GM12878 (cell line): ENCODE measurements around the gene MXRA8. TPM values are rescaled to one million over a fixed set of nuclear protein-coding genes. Genes with fewer than 3 reads are reported as not detected.

Experiments used
- ATAC-seq: fragments of 200-7000 bp; cut with Tn5 transposase; 3 replicates; pipeline ENCODE4 v1.9.1; 2020; ENCODE audit warnings: mild to moderate bottlenecking, moderate library complexity
- BruUV-seq: library from RNA; stranded (reverse); fragments of 400-500 nt; replicated peaks from 2 replicates; lab custom pipeline; 2021; lab: Mats Ljungman, UMichigan
- CTCF ChIA-PET: fragments of 300-600 bp; sonication (Branson Sonifier 250); formaldehyde crosslinking; extraction: SDS; loops from one replicate; lab custom pipeline; 2021; ENCODE audit warnings: inconsistent platforms; lab: Yijun Ruan, JAX
- POLR2A ChIA-PET: fragments of 350-600 bp; formaldehyde crosslinking; extraction: SDS; loops from one replicate; lab custom pipeline; 2021; ENCODE audit warnings: inconsistent platforms; lab: Charles Lee
- RAD21 ChIA-PET: fragments of 300-600 bp; sonication (Branson Sonifier 250); formaldehyde crosslinking; loops from one replicate; lab custom pipeline; 2023; ENCODE audit warnings: antibody characterized with exemption; ENCODE audit not compliant: unreplicated experiment; lab: Charles Lee
- SMC1A ChIA-PET: fragments of 300-600 bp; sonication (Branson Sonifier 250); formaldehyde crosslinking; loops from one replicate; lab custom pipeline; 2023; ENCODE audit not compliant: unreplicated experiment, uncharacterized antibody; lab: Charles Lee
- DNase-seq: peaks from one replicate; pipeline ENCODE4 v3.0.0-alpha.2; 2011; ENCODE audit warnings: low read depth, low spot score
- FAIRE-seq: peaks from 3 replicates; lab custom pipeline; 2011; peaks lifted over from hg19 to GRCh38; lab: Jason Lieb, UNC
- H2AFZ ChIP-seq: 2 replicates; pipeline ENCODE4 v1.6.0; 2011; ENCODE audit warnings: low read depth, low read length, control low read depth; ENCODE audit not compliant: control insufficient read depth
- H3K27ac ChIP-seq: 2 replicates; pipeline ENCODE4 v1.5.1; 2011; ENCODE audit warnings: control low read depth; ENCODE audit not compliant: control insufficient read depth, insufficient read depth
- H3K27me3 ChIP-seq, 2 experiments: replicated peaks in 1 of 2; 2 replicates each; pipeline versions ENCODE4 v1.6.0 to v1.6.1; 2011; ENCODE audit warnings: low read length in 1 of 2; ENCODE audit not compliant: control insufficient read depth in 2 of 2, insufficient read depth in 2 of 2
- H3K36me3 ChIP-seq, 2 experiments: 2 replicates each; pipeline ENCODE4 v1.5.1; 2011; ENCODE audit warnings: low read length in 1 of 2; ENCODE audit not compliant: control insufficient read depth in 2 of 2, insufficient read depth in 2 of 2
- H3K4me1 ChIP-seq: 2 replicates; pipeline ENCODE4 v1.6.1; 2011; ENCODE audit warnings: mild to moderate bottlenecking, low read length, moderate library complexity, mixed read lengths; ENCODE audit not compliant: control insufficient read depth, insufficient read depth
- H3K4me2 ChIP-seq: 2 replicates; pipeline ENCODE4 v1.6.0; 2011; ENCODE audit warnings: control low read depth; ENCODE audit not compliant: control insufficient read depth, insufficient read depth
- H3K4me3 ChIP-seq: fragments of 200-600 bp; sonication (generic); 2 replicates; pipeline ENCODE4 v1.5.1; 2016
- H3K79me2 ChIP-seq: 2 replicates; pipeline ENCODE4 v1.6.0; 2011; ENCODE audit warnings: low read length; ENCODE audit not compliant: control insufficient read depth, insufficient read depth
- H3K9ac ChIP-seq: 2 replicates; pipeline ENCODE4 v1.8.0; 2011; ENCODE audit warnings: low read length, control low read depth, mixed read lengths; ENCODE audit not compliant: control insufficient read depth, insufficient read depth
- H3K9me3 ChIP-seq: replicated peaks from 3 replicates; pipeline ENCODE4 v1.5.1; 2011; ENCODE audit warnings: mild to moderate bottlenecking, low read length; ENCODE audit not compliant: control insufficient read depth, insufficient read depth
- H4K20me1 ChIP-seq: 2 replicates; pipeline ENCODE4 v1.6.0; 2011; ENCODE audit not compliant: control insufficient read depth, insufficient read depth
- ETV6 ChIP-seq, 2 experiments: fragments of 450-650 bp in 1 of 2; IDR thresholded peaks in 1 of 2; conservative IDR thresholded peaks in 1 of 2; 2 replicates each; pipeline ENCODE4 v1.6.1; 2014; ENCODE audit warnings: antibody characterized with exemption in 1 of 2, borderline replicate concordance in 1 of 2, low read depth in 1 of 2, mild to moderate bottlenecking in 1 of 2, moderate library complexity in 1 of 2
- KLF5 ChIP-seq: fragments of 450-650 bp; IDR thresholded peaks from 2 replicates; pipeline ENCODE4 v1.6.1; 2014; ENCODE audit warnings: mild to moderate bottlenecking; ENCODE audit not compliant: partially characterized antibody
- SMARCA5 ChIP-seq: fragments of 450-650 bp; IDR thresholded peaks from 2 replicates; pipeline ENCODE4 v1.6.1; 2017; ENCODE audit warnings: mild to moderate bottlenecking
- SMC3 ChIP-seq: IDR thresholded peaks from 2 replicates; pipeline ENCODE4 v1.6.1; 2011; ENCODE audit warnings: low read length, improper control_type of control experiment, borderline replicate concordance
- SP1 ChIP-seq: IDR thresholded peaks from one replicate; pipeline ENCODE4 v1.6.1; 2011; ENCODE audit warnings: low read depth, low read length
- SPI1 ChIP-seq: IDR thresholded peaks from 2 replicates; pipeline ENCODE4 v1.6.1; 2011; ENCODE audit warnings: low read depth, mild to moderate bottlenecking, low read length, moderate library complexity, borderline replicate concordance; ENCODE audit not compliant: insufficient read depth
- WGBS: methylation state at CpG from one replicate; pipeline ENCODE4 v1.1.6; 2016; ENCODE audit warnings: low lambda C conversion rate; ENCODE audit not compliant: insufficient replicate concordance, insufficient coverage; ENCODE audit errors: missing lambda C conversion rate; 5-methylcytosine and 5-hydroxymethylcytosine counted together
- in situ Hi-C: fragments of 300-500 bp; cut with MboI; formaldehyde crosslinking; loops from 9 replicates; pipeline ENCODE4 v1.14.3; 2018; ENCODE audit warnings: mixed read lengths
- intact Hi-C: fragments of 100-400 bp; cut with micrococcal nuclease; formaldehyde crosslinking; loops from one replicate; pipeline ENCODE4 v1.14.2; 2022; ENCODE audit not compliant: unreplicated experiment
- polyA plus RNA-seq, 11 experiments: library from polyadenylated mRNA; depleted of rRNA in 4 of 11; unstranded in 6 of 11; stranded (reverse) in 5 of 11; fragments of >200 nt; fragmentation: Nextera tagmentation in 4 of 11; fragmentation: Illumina TruSeq in 1 of 11; extraction: Ambion mirVana in 4 of 11; extraction: Trizol in 1 of 11; gene quantifications; 1 replicate in 1 of 11; 2 replicates in 10 of 11; pipeline versions ENCODE4 v1.2.1 to v1.2.3, GENCODE V29; 2011 to 2016; ENCODE audit warnings: inconsistent platforms in 2 of 11, missing spikeins in 2 of 11, low read depth in 1 of 11
- total RNA-seq, 4 experiments: library from RNA; depleted of rRNA in 3 of 4; stranded (reverse); fragments of >200 nt in 3 of 4; fragmentation: Illumina TruSeq in 1 of 4; extraction: Trizol in 1 of 4; gene quantifications; 2 replicates each; pipeline versions ENCODE4 v1.2.1 to v1.2.3, GENCODE V29; 2013 to 2021
- TF ChIP-seq, protein P1 (sequence below): IDR thresholded peaks from 2 replicates; pipeline ENCODE4 v1.6.1; 2012; ENCODE audit warnings: low read depth, low read length, improper control_type of control experiment
- TF ChIP-seq, protein P2 (sequence below), 3 experiments: IDR thresholded peaks in 2 of 3; conservative IDR thresholded peaks in 1 of 3; 2 replicates each; pipeline ENCODE4 v1.5.1; 2011; ENCODE audit warnings: low read depth in 3 of 3, low read length in 3 of 3, mild to moderate bottlenecking in 3 of 3, control low read depth in 2 of 3, moderate library complexity in 2 of 3, inconsistent platforms in 1 of 3, mixed read lengths in 1 of 3; ENCODE audit not compliant: control insufficient read depth in 2 of 3, insufficient read depth in 1 of 3; ENCODE audit errors: extremely low read depth in 1 of 3
- TF ChIP-seq, protein P3 (sequence below): IDR thresholded peaks from 2 replicates; pipeline ENCODE4 v1.6.1; 2011; ENCODE audit warnings: borderline replicate concordance, low read depth, mild to moderate bottlenecking, moderate library complexity, low read length; ENCODE audit not compliant: insufficient read depth, poor library complexity, severe bottlenecking

MXRA8 gene
- total and polyA plus RNA-seq, 10 of the 15 experiments (the other 5 are each of a cell fraction or from before 2014, with no cell fraction given) = 0.11 to 0.54 (median 0.21) TPM; not detected in 6

DNA sequence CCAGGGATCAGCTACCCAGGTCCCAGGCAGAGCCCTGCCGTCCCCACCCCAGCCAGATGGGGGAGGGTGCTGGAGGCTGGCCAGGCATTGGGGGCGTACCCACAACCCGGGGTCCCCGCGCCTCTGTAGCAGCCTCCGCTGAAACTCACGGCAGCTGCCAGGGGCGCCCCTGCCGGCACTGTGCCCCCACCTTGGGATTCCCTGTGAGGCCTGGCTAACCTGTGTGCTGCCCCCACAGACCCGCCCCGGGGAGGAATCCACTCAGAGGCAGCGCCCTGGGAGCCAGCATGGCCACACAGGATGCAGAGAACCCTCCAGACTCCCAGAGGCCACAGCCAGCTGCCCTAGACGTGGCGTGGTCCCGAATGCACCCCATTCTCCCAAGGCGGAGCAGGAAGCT is 13.0 kb downstream of the MXRA8 start (continued):
- no peak for TF ChIP-seq ETV6 (conservative IDR thresholded peaks at IDR 0.05 in 1 of 2, IDR thresholded peaks at IDR 0.05 in 1 of 2; ENCODE audit: borderline replicate concordance in 1 of 2, low read depth in 1 of 2)
- TF ChIP-seq, protein P1, sequence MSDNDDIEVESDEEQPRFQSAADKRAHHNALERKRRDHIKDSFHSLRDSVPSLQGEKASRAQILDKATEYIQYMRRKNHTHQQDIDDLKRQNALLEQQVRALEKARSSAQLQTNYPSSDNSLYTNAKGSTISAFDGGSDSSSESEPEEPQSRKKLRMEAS = no peak
- TF ChIP-seq, protein P2, sequence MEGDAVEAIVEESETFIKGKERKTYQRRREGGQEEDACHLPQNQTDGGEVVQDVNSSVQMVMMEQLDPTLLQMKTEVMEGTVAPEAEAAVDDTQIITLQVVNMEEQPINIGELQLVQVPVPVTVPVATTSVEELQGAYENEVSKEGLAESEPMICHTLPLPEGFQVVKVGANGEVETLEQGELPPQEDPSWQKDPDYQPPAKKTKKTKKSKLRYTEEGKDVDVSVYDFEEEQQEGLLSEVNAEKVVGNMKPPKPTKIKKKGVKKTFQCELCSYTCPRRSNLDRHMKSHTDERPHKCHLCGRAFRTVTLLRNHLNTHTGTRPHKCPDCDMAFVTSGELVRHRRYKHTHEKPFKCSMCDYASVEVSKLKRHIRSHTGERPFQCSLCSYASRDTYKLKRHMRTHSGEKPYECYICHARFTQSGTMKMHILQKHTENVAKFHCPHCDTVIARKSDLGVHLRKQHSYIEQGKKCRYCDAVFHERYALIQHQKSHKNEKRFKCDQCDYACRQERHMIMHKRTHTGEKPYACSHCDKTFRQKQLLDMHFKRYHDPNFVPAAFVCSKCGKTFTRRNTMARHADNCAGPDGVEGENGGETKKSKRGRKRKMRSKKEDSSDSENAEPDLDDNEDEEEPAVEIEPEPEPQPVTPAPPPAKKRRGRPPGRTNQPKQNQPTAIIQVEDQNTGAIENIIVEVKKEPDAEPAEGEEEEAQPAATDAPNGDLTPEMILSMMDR (IDR thresholded peaks at IDR 0.05 in 2 of 3, conservative IDR thresholded peaks at IDR 0.05 in 1 of 3; ENCODE audit: control insufficient read depth in 2 of 3, extremely low read depth in 1 of 3, insufficient read depth in 1 of 3, low read depth in 3 of 3, low read length in 3 of 3) = no peak
- no peak for TF ChIP-seq SP1
- TF ChIP-seq, all 136 proteins: peak for 0

DNA sequence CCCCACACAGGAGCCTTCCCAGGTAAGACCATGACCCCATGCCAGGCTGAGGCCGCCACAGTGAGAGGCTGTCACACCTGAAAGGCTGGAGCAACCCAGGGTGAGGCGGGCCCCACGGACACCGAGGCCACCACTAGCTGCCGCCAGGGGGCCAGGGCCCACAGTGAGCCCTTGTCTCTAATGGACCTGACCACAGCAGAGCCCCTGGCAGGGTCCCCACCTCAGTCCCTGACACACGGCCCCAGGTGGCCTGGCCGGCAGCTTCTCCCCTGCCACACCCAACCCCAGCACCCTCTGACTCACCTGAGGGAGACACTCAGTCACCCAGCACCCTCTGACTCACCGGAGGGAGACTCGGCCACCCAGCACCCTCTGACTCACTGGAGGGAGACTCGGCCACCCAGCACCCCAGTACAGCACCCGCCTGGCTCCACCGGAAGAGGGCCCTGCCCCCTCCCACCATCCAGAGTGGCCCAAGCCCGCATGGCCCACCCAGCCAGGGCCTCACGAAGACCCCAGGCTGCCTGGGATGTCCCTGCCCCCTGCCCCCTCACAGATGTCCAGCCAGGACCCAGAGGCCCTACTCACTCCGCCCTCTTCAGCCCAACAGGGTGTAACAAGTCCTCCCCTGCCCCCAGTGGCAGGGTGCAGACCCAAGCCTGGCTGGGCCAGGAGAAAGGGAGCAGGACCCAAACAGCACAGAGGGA is 13.5 kb downstream of the MXRA8 start:
- ChIA-PET RAD21 (no interaction called here), CTCF (interaction anchor here (1.4 kb wide), 1 partner anchor 96 kb away, joined by 3 read pairs; no protein-coding TSS in a partner anchor)
- FAIRE-seq = no peak
- TF ChIP-seq SMARCA5 = peak; percentile 52; the same call in 1 of the 2 replicates
- TF ChIP-seq SPI1 = no peak
- TF ChIP-seq KLF5 = peak; percentile 80
- TF ChIP-seq, protein P3, sequence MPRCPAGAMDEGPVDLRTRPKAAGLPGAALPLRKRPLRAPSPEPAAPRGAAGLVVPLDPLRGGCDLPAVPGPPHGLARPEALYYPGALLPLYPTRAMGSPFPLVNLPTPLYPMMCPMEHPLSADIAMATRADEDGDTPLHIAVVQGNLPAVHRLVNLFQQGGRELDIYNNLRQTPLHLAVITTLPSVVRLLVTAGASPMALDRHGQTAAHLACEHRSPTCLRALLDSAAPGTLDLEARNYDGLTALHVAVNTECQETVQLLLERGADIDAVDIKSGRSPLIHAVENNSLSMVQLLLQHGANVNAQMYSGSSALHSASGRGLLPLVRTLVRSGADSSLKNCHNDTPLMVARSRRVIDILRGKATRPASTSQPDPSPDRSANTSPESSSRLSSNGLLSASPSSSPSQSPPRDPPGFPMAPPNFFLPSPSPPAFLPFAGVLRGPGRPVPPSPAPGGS = peak; percentile 38
- TF ChIP-seq, protein P2 (IDR thresholded peaks at IDR 0.05 in 2 of 3, conservative IDR thresholded peaks at IDR 0.05 in 1 of 3; ENCODE audit: control insufficient read depth in 2 of 3, extremely low read depth in 1 of 3, insufficient read depth in 1 of 3, low read depth in 3 of 3, low read length in 3 of 3) = peak; percentile 35 to 59 (median 41); a peak in 4 of 6 replicates
- peak; percentile 11; the same call in 1 of the 2 replicates for TF ChIP-seq SMC3

More for the DNA sequence above, 13.5 kb downstream of the MXRA8 start:
- Histone ChIP-seq H3K27me3 (no peaks in the 10 kb centered on the region), H4K20me1 (no peaks in the 10 kb centered on the region), H3K9me3 (no peaks in the 10 kb centered on the region), H3K9ac (no peak overlapping the region), H2AFZ (no peak overlapping the region), H3K79me2 (peaks cover 2% of the 10 kb centered on the region), H3K4me3 (no peak overlapping the region), H3K27ac (no peak overlapping the region), H3K4me1 (peaks cover 6% of the 10 kb centered on the region; the same call in 1 of the 2 replicates), H3K36me3 (peaks cover 0 to 3% of the 10 kb centered on the region in 2 experiments), H3K4me2 (0 out of 2 replicates have a peak overlapping the region, but pooled peaks have one; percentile 7)
- ChIA-PET SMC1A (no interaction called here), POLR2A (interaction anchor here (0.5 kb wide), 1 partner anchor 535 kb away, joined by 4 read pairs; no protein-coding TSS in a partner anchor)
- BruUV-seq = no TSS peak
- no peak for DNase-seq
- intact Hi-C loops = no loop called here
- WGBS = 60% methylated on average over 13 of the region's 15 CpGs
- peak; percentile 80 for ATAC-seq
- in situ Hi-C loops = no loop called here
